Activated effector memory CD4-positive, alpha-beta T cell treated with anti-CD3 and anti-CD28 coated beads, Interleukin-2, amount 50 U/mL, for 16 hours (primary cell): ENCODE results near the gene TSPAN17.
"Not testable (repeated sequence)": the region's sequence is repeated elsewhere in the genome, so short reads cannot be mapped to it uniquely, and the experiment has no call there.

Experiments used
- DNase-seq: peaks from one replicate; pipeline ENCODE4 v3.0.0-alpha.2; 2020

The TSPAN17 gene

DNA sequence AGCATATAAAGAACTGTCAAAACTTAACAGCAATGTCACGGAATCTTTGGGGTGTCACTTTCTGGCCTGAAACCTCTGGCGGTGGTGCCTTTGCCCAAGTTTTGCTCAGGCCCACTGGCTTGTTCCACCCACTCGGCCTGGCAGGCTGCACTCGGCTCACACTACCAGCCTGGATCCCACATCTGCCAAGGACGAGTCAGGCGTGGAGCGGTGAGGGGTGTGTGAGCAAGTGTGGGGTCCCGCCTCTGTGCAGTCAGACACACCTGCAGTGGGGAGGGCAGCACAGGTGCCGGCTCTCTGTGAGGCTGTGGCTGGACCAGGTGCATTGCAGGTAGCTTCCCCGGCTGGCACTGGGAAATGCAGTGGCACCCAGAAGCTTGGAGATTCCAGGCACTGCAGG is 40.0 kb downstream of the TSPAN17 start:
- no peak for DNase-seq

DNA sequence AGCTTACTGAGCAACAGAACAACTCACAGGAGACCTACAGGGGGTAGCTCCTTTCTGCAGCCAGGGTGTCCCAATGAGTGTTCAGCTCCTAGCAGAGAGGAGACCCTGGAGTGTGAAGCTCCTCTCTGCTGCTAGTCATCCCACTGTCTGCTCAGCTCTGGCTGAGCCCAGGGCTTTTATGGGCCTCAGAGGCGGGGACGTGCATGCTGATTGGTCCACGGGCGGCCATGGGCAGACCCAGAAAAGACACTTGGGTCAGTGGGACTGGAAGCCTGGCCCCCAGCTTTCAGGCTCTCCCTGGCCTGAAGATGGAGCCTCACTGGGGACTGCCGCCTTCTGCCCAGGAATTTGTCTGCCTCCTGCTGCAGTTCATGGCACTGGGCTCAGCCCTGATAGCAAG is 40.6 kb downstream of the TSPAN17 start:
- no peak for DNase-seq

DNA sequence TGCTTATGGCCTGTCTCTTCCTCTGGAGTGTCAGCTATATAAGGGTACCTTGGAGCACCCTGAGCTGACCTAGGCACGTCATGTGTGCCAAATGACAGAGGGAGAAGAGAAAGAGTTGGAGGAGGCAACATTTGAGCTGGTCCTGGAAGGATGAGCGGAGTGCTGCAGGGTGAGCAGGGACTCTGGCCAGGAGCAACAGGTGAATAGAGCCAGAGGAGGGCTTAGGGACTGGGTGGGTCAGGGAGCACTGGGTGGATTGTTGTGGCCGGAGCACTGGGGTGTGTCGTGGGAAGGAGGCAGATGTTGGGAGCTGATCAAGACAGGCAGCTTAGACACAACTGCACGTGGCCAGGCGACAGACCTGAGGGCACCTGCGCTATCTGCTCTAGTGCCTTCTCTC is 43.6 kb downstream of the TSPAN17 start:
- no peak for DNase-seq

DNA sequence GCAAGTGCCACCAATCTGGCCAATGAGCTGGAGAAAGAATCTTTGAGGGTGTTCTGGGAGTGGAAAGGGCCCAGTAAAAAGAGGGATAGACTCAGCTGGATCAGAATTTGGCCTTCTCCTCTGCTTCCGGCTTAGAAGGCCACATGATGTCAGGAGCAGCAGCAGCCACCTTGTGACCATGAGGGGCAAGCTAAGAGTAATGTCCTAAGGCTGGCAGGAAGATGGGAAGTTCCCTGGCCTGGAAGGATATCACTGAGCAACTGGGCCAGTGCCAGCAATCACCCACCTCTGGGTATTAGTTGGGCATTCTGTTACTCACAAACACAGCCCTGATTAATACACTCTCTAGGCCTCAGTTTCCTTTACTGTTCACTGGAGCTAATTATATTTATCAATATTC is 44.2 kb downstream of the TSPAN17 start:
- DNase-seq, result no peak

DNA sequence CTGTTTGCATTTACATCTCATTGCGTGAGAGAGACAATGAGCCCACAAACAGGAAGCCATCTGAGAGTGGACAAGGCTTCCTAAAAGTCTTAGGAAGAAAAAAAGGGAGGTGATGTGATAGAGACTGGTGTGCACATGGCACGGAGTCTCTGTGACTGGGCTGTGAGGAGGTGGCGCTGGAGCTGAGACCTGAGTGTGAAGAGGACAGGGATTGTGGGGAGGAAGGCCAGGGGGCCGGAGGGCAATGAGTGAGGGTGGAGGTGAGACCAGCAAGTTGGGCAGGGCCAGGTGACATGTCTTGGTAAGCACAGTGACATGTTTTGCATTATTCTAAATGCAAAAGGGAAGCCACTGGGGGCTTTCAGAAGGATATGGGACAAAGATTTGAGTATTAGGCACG is 45.0 kb downstream of the TSPAN17 start:
- DNase-seq, result no peak

DNA sequence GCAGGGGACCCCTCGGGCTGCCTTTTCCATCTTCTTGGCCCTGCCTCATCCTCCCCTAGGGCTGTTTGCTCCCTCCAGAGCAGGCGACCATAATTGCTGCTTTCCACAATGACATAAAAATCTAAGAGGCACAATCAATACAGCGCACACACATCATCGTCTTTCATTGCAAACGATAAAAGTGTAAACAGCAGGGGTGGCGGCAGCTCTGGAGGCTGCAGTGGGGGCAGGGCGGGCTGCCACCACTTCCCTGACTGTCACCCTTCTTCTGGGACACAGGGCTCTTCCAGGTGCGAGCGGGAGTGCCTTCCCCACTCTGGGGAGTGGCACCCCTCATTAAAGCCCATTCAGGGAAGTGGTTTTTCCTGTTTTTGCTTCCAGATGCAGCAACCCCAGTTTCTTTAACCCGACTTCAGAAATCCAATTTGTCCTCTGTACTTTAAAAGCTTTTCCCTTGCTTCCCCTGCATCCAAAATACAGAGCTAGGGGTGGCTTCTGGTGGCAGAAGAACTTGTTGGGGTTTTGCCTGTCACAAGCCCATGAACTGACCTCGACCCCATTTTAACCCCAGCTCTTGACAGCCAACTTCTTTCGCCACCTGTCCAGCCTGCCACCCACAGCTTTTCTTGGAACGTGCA is 45.7 kb downstream of the TSPAN17 start:
- no peak for DNase-seq

DNA sequence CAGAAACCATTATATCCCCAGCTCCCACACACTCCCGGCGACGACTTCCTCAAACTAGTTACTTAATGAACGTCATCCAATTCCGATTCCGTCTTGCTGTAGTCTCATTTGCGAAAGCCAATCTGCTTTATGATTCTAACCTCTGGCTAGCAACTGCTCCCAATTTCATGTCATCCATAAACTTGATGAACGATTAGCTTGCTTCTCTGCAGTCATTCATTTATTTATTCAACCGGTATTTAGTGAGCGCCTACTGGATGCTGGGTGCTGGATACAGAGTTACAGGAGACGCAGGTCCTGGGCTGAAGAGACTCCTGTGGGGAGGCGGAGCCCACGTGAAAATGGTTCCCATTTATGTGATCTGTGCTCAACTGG is 46.2 kb downstream of the TSPAN17 start:
- DNase-seq, result no peak

DNA sequence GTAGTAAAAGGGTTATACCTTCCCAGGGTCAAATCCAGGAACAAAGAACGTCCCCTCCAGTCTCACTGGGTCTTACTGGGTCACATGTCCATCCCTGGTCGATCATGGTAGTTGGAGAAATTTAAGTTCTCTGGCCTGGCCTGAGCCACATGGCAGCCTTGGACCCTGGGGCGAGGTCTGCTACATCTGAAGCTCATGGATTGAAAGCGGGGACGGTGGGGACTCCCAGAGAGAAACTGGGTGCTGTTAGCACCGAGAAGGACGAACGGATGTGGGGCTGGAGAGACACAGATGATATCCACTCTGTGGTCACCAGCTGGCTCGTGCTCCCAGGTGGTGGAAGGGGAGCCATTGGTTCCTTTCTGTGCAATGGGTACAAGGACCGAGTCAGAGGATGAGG is 46.9 kb downstream of the TSPAN17 start:
- no peak for DNase-seq

DNA sequence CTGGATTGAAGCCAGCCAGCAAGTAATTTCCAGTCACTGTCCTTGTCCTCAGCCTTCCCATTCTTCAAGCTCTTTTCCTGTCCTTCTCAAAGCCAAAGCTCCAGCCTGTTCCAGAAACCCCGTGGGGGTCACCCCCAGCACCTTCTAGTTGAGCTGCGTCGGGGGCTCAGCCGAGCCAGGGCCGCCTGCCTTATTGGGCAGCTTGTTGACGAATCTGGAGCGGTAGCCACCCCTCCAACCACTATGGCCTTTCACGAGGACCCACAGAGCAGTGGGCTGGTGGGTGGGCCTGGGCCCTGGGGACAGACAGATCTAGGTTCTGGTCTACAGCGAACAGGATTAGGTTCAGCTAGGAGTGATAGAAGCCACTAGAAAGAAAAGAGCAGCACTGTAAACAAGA is 47.3 kb downstream of the TSPAN17 start:
- no peak for DNase-seq

DNA sequence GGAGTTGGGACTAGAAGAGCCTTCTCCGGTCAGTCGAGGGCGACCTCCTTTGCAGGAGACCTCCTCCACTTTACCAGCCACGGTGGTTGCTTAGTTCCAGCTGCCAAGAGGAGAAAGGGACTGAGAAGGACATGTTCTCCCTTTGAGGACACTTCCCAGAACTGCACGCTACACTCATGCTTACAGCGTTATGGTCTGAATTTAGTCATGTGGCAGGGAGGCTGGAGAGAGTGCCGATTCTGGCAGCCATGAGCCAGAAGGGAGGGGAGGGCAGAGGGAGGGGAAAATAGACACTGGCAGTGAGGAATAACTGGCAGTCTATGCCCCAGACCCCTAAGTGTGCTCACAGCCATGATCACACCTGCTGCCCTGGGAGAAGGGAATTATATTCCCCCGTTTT is 47.8 kb downstream of the TSPAN17 start:
- no peak for DNase-seq

DNA sequence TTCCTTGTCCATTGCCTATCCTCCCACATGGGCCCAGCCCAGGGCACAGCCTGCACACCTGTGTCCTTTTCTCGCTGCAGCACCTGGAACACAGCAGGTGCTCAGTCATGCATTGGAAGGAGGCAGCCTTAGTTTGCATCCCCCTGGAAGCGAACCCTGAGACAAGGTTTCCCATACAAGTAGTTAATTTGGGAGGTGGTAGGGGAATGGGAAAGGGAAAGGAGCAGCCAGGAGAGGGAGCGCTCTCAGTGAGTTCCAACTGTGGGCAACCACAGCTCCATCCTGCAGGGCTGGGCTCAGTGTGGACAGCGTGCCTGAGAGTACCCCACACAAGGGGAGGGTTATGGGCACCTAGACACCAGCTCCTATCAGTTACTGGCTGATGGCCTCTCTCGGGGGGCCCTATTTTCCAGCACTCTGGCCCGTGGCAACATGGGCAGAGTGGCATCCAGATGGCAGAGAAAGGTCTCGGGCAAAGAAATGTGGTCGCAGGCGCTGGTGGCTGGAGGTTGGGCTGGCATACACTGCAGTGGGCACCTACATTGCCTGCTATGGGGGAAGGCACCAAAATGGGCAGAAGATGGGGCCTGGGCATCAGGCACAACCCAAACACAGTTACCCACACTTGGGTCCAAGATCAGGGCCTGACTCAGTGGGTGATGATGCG is 50.1 kb downstream of the TSPAN17 start:
- no peak for DNase-seq

DNA sequence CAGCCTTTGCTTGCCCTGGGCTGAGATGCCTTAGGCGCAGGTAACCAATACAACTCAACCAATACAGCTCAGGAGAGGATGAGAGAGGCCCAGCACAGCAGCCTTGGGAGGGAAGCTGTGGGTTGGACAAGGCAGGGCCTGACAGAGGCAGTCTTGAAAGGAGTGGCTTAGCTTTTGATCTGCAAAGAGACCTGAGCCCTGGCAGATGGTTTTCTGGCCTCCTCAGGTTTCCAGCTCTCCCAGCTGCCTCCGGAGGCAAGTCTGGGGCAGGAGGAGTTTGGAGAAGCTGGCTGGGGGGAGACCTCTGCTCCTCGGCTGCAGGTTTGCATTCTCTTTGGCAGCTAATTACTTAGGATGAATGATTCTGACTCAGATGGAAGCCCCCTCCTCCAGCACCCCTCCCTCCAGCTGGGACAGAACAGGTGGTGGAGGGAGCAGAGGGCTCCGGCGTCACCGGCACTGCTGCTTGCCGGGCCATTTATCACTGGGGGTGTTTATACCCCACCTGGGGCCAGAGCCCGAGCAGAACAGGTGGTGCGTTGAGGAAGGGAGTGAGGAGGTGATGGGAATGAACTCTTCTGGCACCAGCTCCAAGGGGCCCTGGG is 50.8 kb downstream of the TSPAN17 start:
- no peak for DNase-seq

DNA sequence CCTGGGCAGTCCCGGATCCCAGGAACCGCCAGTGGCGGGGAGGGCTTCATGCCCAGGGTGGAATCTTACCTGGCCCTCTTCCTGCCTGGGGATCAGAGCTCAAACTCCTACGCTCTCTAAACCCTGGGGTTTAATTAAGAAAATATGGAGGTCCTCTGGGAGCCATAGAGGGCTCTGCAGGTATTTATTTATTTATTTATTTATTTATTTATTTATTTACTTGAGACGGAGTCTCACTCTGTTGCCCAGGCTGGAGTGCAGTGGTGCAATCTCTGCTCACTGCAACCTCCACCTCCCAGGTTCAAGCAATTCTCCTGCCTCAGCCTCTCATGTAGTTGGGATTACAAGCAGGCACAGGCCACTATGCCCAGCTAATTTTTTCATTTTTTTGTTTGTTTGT is 52.2 kb downstream of the TSPAN17 start:
- not testable (repeated sequence) for DNase-seq

DNA sequence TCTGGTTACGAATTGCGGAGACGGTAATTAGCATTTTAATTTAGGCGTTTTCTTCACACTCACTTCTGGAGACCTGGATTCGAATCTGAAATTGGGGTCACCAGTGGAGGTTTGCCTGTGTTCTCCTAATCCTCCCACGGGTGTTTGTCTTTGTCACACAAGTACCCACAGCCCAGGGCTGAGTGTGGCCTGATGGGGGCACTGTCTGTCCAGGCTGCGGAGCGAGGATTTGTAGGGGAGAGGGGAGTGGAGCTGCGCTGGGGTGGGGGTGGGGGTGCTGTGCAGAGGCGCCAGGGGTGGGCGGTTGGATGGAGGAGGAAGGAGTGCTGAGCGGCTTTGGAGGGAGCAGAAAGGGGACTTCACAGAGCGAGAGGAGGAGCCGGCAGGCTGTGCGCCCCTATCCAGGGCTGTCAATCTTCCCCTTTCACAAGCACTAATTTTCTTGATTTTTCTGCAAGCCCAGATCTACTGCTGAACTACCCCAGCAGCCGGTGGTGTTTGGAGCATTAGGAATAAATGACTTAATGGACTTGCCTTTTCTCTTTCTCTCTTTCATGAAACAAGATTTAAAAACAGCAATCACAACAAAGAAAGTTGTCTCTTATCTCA is 53.1 kb downstream of the TSPAN17 start:
- DNase-seq, result no peak

DNA sequence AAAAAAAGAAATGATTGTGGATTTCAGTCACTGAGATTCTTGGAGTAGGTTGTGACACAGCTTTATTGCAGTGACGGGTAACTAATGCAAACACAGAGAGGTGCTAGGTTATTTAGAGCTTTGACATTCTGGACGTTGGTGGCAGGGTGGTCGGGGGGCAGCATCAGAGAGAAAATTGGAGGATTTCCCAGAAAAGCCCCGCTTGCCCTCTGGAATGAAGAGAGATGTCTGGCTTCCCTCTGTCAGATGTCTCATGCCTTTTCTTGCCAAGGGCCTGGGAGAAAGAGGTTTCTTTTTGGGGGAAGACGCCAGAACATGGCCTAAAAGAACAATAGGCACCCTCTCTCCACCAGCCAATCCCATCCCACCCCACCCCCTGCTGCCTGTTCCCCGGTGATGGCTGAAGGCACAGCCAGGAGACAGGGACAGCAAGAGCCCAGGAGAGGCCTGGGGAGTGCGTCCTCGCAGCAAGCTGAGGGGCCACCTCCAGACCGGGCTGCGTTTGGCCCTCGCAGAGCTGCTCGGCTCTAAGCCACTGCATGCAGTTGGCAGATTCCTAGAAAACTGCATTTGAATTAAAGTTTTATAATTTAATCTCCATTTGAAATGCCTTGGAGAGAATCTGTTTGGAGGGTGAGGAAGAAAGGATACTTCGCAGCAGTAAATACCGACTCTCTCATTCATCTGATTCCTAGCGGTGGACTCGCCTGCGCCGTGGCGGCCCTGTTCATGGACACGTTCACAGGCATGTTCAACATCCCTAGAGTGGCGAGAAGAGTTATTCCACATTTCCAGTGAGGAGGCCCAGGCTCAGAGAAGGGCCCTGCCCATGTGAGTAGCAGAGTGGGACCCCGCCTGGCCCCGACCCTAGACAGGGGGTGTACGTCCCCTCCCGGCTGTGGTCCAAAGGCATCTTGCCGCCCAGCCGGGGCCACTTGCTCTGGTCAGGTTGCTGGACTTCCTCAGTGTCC is 55.7 kb downstream of the TSPAN17 start:
- no peak for DNase-seq

DNA sequence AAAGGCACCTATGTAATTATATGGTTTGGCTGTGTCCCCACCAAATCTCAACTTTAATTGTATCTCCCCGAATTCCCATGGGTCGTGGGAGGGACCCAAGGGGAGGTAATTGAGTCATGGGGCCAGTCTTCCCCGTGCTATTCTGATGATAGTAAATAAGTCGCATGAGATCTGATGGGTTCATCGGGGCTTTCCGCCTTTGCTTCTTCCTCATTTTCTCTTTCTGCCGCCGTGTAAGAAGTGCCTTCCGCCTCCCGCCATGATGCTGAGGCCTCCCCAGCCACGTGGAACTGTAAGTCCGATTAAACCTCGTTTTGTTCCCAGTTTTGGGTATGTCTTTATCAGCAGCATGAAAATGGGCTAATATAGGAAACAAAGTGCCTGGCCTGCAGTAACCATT is 56.6 kb downstream of the TSPAN17 start:
- DNase-seq, result no peak

DNA sequence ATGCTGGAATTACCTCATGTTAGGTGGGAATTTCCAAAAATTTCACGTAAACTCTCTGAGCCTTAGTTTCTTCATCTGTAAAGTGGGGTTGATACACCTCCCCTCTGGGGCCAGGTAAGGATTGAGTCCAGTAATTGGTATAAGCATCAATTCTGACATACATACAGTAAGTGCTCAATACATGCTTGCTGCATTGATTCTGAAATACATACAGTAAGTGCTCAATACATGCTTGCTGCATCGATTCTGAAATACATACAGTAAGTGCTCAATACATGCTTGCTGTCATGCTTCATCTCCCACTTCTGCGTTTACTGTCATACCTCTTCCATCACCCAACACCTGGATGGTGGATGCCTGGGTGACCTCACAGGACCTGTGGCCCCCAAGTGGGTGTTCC is 57.1 kb downstream of the TSPAN17 start:
- no peak for DNase-seq

DNA sequence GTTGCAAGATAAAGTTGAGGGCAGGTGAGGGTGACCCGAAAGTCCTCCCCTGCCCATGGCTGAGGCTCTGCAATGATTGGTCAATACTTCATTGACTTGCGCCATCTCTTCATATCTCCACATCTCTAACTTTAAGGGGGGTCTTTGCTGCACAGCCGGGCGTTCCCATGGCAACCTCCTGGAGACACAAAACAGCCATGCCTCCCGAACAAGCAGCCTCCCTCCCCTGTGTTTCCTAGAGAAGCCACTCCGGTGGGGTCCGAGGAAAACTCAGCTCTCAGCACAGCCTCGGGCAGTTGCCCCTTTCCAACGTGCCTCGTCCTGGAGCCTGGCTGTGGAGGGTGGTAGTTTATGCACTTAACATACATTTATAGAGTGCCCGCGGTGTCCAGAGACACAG is 57.5 kb downstream of the TSPAN17 start:
- DNase-seq, result no peak
